OCI-LY7 (cell line): ENCODE data around the gene TMCC1.

Experiments
- CTCF ChIP-seq: fragments of 200-600 bp; sonication (generic); conservative IDR thresholded peaks from 2 replicates; pipeline ENCODE4 v1.5.1; 2014; ENCODE audit warnings: mild to moderate bottlenecking, antibody characterized with exemption, low read length, moderate library complexity, mixed read lengths
- EZH2phosphoT487 ChIP-seq: fragments of 200-600 bp; sonication (generic); IDR thresholded peaks from 2 replicates; pipeline ENCODE4 v1.6.1; 2018; ENCODE audit warnings: low read depth, borderline replicate concordance, mild to moderate bottlenecking, mixed run types, antibody characterized with exemption, low read length, moderate library complexity, mixed read lengths

DNA sequence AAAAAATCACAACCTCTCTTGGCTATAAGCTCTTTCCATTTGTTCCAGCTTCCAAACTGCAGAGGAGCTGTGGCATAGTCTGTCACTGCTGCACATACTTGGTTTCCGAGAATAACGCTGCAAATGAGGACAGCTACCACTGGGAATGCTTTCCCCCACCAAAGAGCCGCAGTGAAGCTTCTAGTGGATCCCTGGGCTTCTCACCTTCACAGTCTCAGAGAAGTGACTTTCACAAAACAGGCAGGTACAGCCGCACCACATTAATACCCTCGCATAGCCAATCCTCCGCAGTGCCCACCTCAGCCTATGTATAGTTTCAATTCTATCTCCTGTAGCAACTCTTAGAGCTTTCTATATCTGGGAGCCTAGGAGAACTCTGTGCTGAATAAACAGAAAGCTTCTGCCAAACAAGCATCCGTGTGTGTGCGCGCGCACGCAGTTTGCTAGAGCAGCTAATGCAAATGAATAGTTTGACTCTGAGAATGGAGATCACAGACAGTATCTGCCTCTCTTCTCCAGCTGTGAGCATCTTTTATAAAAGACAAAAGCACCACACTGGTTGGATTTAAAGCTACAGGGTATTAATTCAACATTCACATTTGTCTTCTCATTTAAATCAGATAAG is 205.1 kb downstream of the TMCC1 start:
- TF ChIP-seq CTCF (no peak), EZH2phosphoT487 (no peak)
